HepG2 (cell line): ENCODE results near the gene NINJ2. TPM values are rescaled to one million over a fixed set of nuclear protein-coding genes. Genes with fewer than 3 reads are reported as not detected.

Experiments
- ARHGAP35 ChIP-seq: sonication (generic); formaldehyde crosslinking; IDR thresholded peaks from 2 replicates; pipeline ENCODE4 v1.9.0; 2022; ENCODE audit warnings: mild to moderate bottlenecking, inconsistent platforms, moderate library complexity, missing genetic modification reagents, borderline replicate concordance
- ARNT ChIP-seq: fragments of 450-650 bp; IDR thresholded peaks from 2 replicates; pipeline ENCODE4 v1.6.1; 2017
- FOXK2 ChIP-seq: fragments of 450-650 bp; IDR thresholded peaks from 2 replicates; pipeline ENCODE4 v1.6.1; 2016
- GFI1 ChIP-seq: sonication (generic); formaldehyde crosslinking; IDR thresholded peaks from 2 replicates; pipeline ENCODE4 v1.5.0; 2020; ENCODE audit warnings: missing genetic modification reagents, mild to moderate bottlenecking, borderline replicate concordance
- HNRNPLL ChIP-seq: fragments of 200-400 bp; formaldehyde crosslinking; IDR thresholded peaks from 2 replicates; pipeline ENCODE4 v1.6.1; 2017; ENCODE audit warnings: mild to moderate bottlenecking, low read depth, low read length; ENCODE audit not compliant: poor library complexity, severe bottlenecking
- HNRNPUL1 ChIP-seq: fragments of 200-400 bp; formaldehyde crosslinking; IDR thresholded peaks from 2 replicates; pipeline ENCODE4 v1.6.1; 2017; ENCODE audit warnings: low read depth, mild to moderate bottlenecking, low read length, moderate library complexity
- HOXA7 ChIP-seq: sonication (generic); formaldehyde crosslinking; IDR thresholded peaks from 2 replicates; pipeline ENCODE4 v1.8.1; 2022; ENCODE audit warnings: mild to moderate bottlenecking, missing genetic modification reagents, moderate library complexity
- KDM1A ChIP-seq: IDR thresholded peaks from 2 replicates; pipeline ENCODE4 v1.6.1; 2016; ENCODE audit warnings: missing compliant biosample characterization
- NCOA5 ChIP-seq: sonication (generic); formaldehyde crosslinking; IDR thresholded peaks from 2 replicates; pipeline ENCODE4 v1.4.0; 2020; ENCODE audit warnings: missing genetic modification reagents
- NCOR1 ChIP-seq: fragments of 200-600 bp; sonication (generic); IDR thresholded peaks from 2 replicates; pipeline ENCODE4 v1.7.0; 2017; ENCODE audit warnings: antibody characterized with exemption, low read length, borderline replicate concordance
- PCBP1 ChIP-seq: fragments of 200-400 bp; formaldehyde crosslinking; IDR thresholded peaks from 2 replicates; pipeline ENCODE4 v1.6.1; 2017; ENCODE audit warnings: mild to moderate bottlenecking, low read depth, low read length, borderline replicate concordance
- PITX1 ChIP-seq: sonication (generic); formaldehyde crosslinking; IDR thresholded peaks from 2 replicates; pipeline ENCODE4 v1.5.1; 2020; ENCODE audit warnings: mild to moderate bottlenecking, missing genetic modification reagents
- SUZ12 ChIP-seq: fragments of 150-350 bp; IDR thresholded peaks from 2 replicates; pipeline ENCODE4 v1.6.1; 2014; ENCODE audit warnings: low read depth, low read length
- TRIM24 ChIP-seq: sonication (generic); formaldehyde crosslinking; IDR thresholded peaks from 2 replicates; pipeline ENCODE4 v1.8.0; 2022; ENCODE audit warnings: mild to moderate bottlenecking, missing genetic modification reagents
- U2AF2 ChIP-seq: fragments of 200-400 bp; formaldehyde crosslinking; IDR thresholded peaks from 2 replicates; pipeline ENCODE4 v1.6.1; 2017; ENCODE audit warnings: low read depth, mild to moderate bottlenecking, low read length
- ZBTB26 ChIP-seq: IDR thresholded peaks from 2 replicates; pipeline ENCODE4 v1.6.1; 2016; ENCODE audit warnings: missing compliant biosample characterization, missing genetic modification reagents, borderline replicate concordance
- ZC3H4 ChIP-seq: sonication (generic); formaldehyde crosslinking; IDR thresholded peaks from 2 replicates; pipeline ENCODE4 v1.4.0; 2020; ENCODE audit warnings: missing genetic modification reagents, borderline replicate concordance
- ZNF138 ChIP-seq: sonication (generic); formaldehyde crosslinking; IDR thresholded peaks from 2 replicates; pipeline ENCODE4 v1.5.0; 2020; ENCODE audit warnings: mild to moderate bottlenecking, low read depth, missing genetic modification reagents
- ZNF503 ChIP-seq: sonication (generic); formaldehyde crosslinking; IDR thresholded peaks from 2 replicates; pipeline ENCODE4 v1.4.0; 2020; ENCODE audit warnings: missing genetic modification reagents
- ZNF674 ChIP-seq: sonication (generic); formaldehyde crosslinking; IDR thresholded peaks from 2 replicates; pipeline ENCODE4 v1.5.0; 2020; ENCODE audit warnings: low read depth, mild to moderate bottlenecking, missing genetic modification reagents
- ZNF850 ChIP-seq: sonication (generic); formaldehyde crosslinking; conservative IDR thresholded peaks from 2 replicates; pipeline ENCODE4 v1.9.0; 2021; ENCODE audit warnings: mild to moderate bottlenecking, missing genetic modification reagents
- polyA plus RNA-seq, 8 experiments: library from polyadenylated mRNA; depleted of rRNA in 3 of 8; stranded (reverse) in 7 of 8; unstranded in 1 of 8; fragments of >200 nt; fragmentation: Illumina TruSeq in 4 of 8; extraction: Trizol in 4 of 8; gene quantifications; 2 replicates each; pipeline versions ENCODE4 v1.2.1 to v1.2.3, GENCODE V29; 2011 to 2016; ENCODE audit warnings: low read depth in 4 of 8, missing spikeins in 1 of 8, mixed read lengths in 1 of 8; ENCODE audit not compliant: insufficient read depth in 1 of 8
- total RNA-seq, 5 experiments: library from RNA; depleted of rRNA; stranded (reverse); fragments of >200 nt; fragmentation: Illumina TruSeq; extraction: Trizol; gene quantifications; 2 replicates each; pipeline ENCODE4 v1.2.3, GENCODE V29; 2016; ENCODE audit warnings: low read depth in 1 of 5
- TF ChIP-seq, protein P1 (sequence below): sonication (generic); formaldehyde crosslinking; conservative IDR thresholded peaks from 2 replicates; pipeline ENCODE4 v1.4.0; 2020; ENCODE audit warnings: mild to moderate bottlenecking, missing genetic modification reagents, moderate library complexity
- TF ChIP-seq, protein P2 (sequence below): sonication (generic); formaldehyde crosslinking; IDR thresholded peaks from 2 replicates; pipeline ENCODE4 v1.5.1; 2020; ENCODE audit warnings: missing genetic modification reagents, mild to moderate bottlenecking, borderline replicate concordance

NINJ2 gene
- total and polyA plus RNA-seq, 2 of the 13 experiments (the other 11 are each of a cell fraction or from before 2014, with no cell fraction given): 0.62 to 3.8 TPM

DNA sequence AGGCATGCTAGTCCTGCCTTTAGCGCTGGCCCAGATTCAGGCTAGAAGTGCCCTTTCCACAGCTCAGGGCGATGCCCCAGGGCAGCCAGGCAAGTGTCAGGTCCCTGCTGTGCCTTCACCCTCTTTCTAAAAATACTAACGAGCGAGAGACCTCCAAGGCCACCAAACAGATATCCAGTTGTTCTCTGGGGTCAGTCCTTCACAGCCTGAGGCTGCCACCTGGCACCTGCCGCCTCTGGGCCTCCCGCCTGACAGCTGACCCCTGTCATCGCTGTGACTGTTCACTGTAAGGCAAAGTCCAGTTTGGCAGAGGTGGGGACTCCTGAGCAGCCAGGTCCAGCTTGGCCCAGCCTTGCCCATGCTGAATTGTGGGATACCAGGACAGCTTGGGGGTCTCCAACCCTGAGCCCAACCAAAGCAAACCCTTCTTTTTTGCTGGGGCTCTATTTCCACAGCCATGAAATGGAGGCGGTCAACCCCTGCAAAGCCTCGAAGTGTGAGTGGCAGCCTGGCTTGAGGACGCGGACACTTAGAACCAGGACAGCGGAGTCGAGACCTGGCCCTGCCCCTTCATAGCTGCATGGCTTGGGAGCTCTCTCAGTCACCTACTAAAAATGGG, 79.9 kb downstream of the NINJ2 start (continued):
- TF ChIP-seq ARHGAP35 (CRISPR knock-in tag) (no peak), SUZ12 (no peak), HOXA7 (CRISPR knock-in tag) (no peak), HNRNPLL (no peak), PCBP1 (no peak), ARNT (no peak), ZC3H4 (CRISPR knock-in tag) (no peak), PITX1 (CRISPR knock-in tag) (peak; percentile 87), NCOR1 (peak; percentile 76; the same call in 1 of the 2 replicates), ZNF138 (no peak), ZNF503 (CRISPR knock-in tag) (peak; percentile 86; the same call in 1 of the 2 replicates), KDM1A (CRISPR knock-in tag) (0 out of 2 replicates have a peak, but pooled peaks have one; percentile 57), GFI1 (peak; percentile 80; the same call in 1 of the 2 replicates), NCOA5 (no peak), HNRNPUL1 (no peak), FOXK2 (no peak), ZBTB26 (CRISPR knock-in tag) (peak; percentile 75; the same call in 1 of the 2 replicates), U2AF2 (no peak), ZNF850 (no peak), ZNF674 (CRISPR knock-in tag) (no peak), TRIM24 (CRISPR knock-in tag) (no peak; the same call in 1 of the 2 replicates)
- TF ChIP-seq, protein P1, sequence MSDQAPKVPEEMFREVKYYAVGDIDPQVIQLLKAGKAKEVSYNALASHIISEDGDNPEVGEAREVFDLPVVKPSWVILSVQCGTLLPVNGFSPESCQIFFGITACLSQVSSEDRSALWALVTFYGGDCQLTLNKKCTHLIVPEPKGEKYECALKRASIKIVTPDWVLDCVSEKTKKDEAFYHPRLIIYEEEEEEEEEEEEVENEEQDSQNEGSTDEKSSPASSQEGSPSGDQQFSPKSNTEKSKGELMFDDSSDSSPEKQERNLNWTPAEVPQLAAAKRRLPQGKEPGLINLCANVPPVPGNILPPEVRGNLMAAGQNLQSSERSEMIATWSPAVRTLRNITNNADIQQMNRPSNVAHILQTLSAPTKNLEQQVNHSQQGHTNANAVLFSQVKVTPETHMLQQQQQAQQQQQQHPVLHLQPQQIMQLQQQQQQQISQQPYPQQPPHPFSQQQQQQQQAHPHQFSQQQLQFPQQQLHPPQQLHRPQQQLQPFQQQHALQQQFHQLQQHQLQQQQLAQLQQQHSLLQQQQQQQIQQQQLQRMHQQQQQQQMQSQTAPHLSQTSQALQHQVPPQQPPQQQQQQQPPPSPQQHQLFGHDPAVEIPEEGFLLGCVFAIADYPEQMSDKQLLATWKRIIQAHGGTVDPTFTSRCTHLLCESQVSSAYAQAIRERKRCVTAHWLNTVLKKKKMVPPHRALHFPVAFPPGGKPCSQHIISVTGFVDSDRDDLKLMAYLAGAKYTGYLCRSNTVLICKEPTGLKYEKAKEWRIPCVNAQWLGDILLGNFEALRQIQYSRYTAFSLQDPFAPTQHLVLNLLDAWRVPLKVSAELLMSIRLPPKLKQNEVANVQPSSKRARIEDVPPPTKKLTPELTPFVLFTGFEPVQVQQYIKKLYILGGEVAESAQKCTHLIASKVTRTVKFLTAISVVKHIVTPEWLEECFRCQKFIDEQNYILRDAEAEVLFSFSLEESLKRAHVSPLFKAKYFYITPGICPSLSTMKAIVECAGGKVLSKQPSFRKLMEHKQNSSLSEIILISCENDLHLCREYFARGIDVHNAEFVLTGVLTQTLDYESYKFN (CRISPR knock-in tag): peak; percentile 96
- TF ChIP-seq, protein P2, sequence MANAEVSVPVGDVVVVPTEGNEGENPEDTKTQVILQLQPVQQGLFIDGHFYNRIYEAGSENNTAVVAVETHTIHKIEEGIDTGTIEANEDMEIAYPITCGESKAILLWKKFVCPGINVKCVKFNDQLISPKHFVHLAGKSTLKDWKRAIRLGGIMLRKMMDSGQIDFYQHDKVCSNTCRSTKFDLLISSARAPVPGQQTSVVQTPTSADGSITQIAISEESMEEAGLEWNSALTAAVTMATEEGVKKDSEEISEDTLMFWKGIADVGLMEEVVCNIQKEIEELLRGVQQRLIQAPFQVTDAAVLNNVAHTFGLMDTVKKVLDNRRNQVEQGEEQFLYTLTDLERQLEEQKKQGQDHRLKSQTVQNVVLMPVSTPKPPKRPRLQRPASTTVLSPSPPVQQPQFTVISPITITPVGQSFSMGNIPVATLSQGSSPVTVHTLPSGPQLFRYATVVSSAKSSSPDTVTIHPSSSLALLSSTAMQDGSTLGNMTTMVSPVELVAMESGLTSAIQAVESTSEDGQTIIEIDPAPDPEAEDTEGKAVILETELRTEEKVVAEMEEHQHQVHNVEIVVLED: peak; percentile 34; the same call in 1 of the 2 replicates
